HG03558 (cell line): ENCODE data around the gene PTGER3.
A peak's percentile ranks its signal among the peaks of the same experiment; 100 is the strongest.
"Not testable (repeated sequence)": the region's sequence is repeated elsewhere in the genome, so short reads cannot be mapped to it uniquely, and the experiment has no call there.

Experiments
- ATAC-seq: cut with Tn5 transposase; IDR thresholded peaks from one replicate; pipeline ENCODE4 v1.9.1; 2021; ENCODE audit warnings: moderate number of reproducible peaks; ENCODE audit not compliant: unreplicated experiment; ENCODE audit errors: extremely low read depth

Gene PTGER3

DNA sequence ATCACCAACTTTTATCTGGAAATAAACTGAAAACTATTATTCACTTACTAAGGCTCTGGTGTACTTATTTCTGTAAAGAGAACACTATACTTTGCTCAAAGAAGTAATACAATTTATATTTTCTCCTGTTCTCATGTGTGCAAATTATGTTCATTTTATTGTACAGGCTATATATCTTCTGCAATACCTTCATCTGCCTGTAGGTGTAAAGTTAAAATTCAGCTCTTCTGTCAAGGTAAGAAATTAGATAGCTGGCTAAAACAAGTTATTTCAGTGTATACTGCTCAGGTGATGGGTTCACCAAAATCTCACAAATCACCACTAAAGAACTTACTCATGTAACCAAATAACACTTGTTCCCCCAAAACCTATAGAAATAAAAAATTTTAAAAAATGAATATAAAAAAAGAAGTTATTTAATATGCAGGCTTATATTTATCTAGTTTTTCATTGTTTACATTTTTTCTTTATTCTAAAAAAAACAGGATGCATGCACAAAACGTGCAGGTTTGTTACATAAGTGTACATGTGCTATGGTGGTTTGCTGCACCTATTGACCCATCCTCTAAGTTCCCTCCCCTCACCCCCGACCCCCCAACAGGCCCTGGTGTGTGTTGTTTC lies 81.5 kb downstream of the PTGER3 start:
- ATAC-seq: peak; percentile 62

- no peak for ATAC-seq
These were observed 84.2 kb downstream of the PTGER3 start for GRCh38 chr1:70963374-70963773.

GRCh38 chr1:70961374-70961975 lies 86.1 kb downstream of the PTGER3 start:
- no peak for ATAC-seq

DNA sequence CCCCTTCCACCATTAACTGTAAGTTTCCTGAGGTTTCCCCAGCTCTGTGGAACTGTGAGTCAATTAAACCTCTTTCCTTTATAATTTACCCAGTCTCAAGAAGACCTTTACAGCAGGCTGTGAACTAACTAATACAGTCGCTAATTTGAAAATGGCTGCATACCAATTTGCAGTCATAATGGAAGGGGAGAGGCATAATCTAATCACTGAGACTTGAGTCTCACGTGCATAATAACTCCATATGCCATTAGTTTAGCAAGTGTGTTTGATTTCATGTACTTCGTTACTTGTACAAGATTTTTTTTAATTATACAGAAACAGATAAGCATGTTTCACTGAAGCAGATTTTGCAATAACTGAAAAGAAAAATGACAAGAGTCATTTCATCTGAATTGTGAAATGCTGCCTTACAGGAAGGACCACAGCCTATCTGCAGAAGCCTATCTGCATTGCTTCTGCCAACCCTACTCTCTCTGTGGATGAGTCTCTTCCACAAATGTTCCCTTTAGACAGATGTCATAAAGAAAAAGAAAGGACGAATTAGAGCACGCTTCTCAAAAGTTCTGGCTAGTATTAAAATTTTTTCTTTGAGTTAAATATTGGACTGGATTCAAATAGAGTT lies 99.1 kb downstream of the PTGER3 start:
- no peak for ATAC-seq

DNA sequence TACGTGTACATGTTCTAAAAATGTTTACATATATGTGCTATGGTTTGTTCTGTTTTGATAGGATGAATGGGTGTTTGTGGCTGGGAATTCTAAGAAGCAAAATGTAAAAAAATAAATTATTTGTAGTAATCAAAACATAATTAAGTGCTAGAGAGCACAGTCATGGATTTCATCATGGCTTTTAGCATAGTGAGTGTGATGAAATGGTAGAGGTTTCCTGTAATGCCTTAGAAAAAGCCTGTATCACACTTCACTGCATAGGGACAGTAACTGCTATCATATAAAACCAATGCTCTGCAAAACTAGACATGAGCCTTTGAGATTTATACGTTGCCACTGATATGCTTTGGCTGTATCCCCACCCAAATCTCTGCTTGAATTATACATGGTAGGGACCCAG lies 99.8 kb downstream of the PTGER3 start:
- no peak for ATAC-seq

DNA sequence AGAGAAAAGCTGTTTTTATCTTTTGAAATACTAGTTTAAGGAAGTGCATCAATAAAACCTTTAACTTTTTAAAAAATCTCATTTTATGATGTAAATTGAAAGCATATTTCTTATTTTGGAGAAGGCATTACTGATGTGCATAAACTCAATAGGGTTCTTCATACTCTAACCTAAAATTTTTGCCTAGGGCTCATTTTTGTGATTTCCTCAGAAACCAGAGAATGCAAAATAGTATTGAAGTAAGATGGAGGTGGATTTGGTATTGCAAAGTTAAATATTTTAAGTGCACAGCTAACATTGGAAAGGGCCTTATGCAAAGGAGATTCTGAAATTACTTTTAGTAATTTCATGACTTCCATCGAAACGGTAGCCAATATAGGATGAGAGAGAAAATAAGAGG lies 101.9 kb downstream of the PTGER3 start:
- no peak for ATAC-seq

- no peak for ATAC-seq
These were observed 102.4 kb downstream of the PTGER3 start for GRCh38 chr1:70945251-70945650.

GRCh38 chr1:70941563-70941962 lies 106.1 kb downstream of the PTGER3 start:
- ATAC-seq: no peak

DNA sequence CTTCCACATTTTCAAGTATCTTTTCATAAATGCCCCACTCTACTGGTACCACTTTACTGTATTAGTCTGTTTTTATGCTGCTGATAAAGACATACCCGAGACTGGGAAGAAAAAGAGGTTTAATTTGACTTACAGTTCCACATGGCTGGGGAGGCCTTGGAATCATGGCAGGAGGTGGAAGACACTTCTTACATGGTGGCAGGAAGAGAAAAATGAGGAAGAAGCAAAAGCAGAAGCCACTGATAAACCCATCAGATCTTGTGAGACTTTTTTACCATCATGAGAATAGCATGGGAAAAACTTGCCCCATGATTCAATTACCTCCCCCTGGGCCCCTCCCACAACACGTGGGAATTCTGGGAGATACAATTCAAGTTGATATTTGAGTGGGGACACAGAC lies 107.2 kb downstream of the PTGER3 start:
- ATAC-seq: not testable (repeated sequence)

DNA sequence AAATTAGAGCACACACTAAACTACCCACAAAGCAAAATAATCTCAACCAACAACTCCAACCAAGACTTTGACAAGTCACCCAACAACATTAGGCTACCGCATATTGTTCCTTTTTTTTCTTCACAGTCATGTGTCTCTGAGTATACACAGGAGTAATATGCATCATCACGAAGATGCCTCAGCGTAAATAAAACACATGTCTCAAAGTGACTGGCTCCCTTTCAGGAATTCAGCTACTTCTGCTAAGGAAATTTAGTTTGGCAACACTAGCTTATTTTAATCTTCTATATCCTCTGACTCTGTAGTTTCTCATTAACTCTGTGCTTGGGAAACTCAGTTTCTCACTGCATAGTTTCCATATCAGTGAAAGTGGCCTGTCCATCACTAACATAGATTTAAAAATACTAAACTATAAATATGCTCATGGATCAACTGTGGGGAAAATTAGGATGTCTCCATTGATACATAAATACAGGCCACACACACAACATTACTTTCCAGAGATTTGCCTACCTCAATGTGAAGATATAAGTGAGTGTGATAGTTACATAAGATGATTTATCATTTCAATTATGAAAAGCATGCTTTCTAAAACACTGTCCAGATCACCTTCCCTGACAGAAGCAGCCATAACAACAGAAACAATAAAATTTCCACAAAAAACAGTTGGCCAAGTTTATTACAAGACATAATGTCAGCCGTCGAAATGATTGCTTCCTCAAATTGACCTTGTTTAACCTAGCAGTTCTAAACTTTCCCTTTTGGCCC lies 113.2 kb downstream of the PTGER3 start:
- no peak for ATAC-seq

- ATAC-seq: no peak
These were observed 117.6 kb downstream of the PTGER3 start for GRCh38 chr1:70930062-70930461.

- ATAC-seq: no peak
These were observed 125.4 kb downstream of the PTGER3 start for GRCh38 chr1:70922196-70922595.
